GM20000 (cell line): Measurements from ENCODE around the gene EIF4E2.

ENCODE experiments used
- DNase-seq: peaks from one replicate; pipeline ENCODE4 v3.0.0; 2012; ENCODE audit warnings: low spot score
- CTCF ChIP-seq: IDR thresholded peaks from 2 replicates; pipeline ENCODE4 v1.5.1; 2012; ENCODE audit warnings: mild to moderate bottlenecking, control low read depth; ENCODE audit errors: extremely low read depth, missing control alignments

Gene EIF4E2

GRCh38 chr2:232580648-232580981 is 30.1 kb downstream of the EIF4E2 start:
- no peak for DNase-seq
- no peak for TF ChIP-seq CTCF

- TF ChIP-seq CTCF, result no peak
- DNase-seq, result no peak
Measured at GRCh38 chr2:232581725-232582124, 31.2 kb downstream of the EIF4E2 start.

- no peak for TF ChIP-seq CTCF
- no peak for DNase-seq
Measured at GRCh38 chr2:232584238-232584637, 33.7 kb downstream of the EIF4E2 start.

- no peak for DNase-seq
- no peak for TF ChIP-seq CTCF
Measured at GRCh38 chr2:232586943-232587505, 36.5 kb downstream of the EIF4E2 start.

GRCh38 chr2:232587512-232587911 is 37.0 kb downstream of the EIF4E2 start:
- TF ChIP-seq CTCF, result no peak
- DNase-seq, result no peak

- no peak for TF ChIP-seq CTCF
- DNase-seq, result no peak
Measured at GRCh38 chr2:232588031-232588430, 37.5 kb downstream of the EIF4E2 start.

GRCh38 chr2:232588680-232589585 is 38.4 kb downstream of the EIF4E2 start:
- no peak for TF ChIP-seq CTCF
- DNase-seq, result no peak
